Measurements from ENCODE around the gene GABPB1.

Gene GABPB1

DNA sequence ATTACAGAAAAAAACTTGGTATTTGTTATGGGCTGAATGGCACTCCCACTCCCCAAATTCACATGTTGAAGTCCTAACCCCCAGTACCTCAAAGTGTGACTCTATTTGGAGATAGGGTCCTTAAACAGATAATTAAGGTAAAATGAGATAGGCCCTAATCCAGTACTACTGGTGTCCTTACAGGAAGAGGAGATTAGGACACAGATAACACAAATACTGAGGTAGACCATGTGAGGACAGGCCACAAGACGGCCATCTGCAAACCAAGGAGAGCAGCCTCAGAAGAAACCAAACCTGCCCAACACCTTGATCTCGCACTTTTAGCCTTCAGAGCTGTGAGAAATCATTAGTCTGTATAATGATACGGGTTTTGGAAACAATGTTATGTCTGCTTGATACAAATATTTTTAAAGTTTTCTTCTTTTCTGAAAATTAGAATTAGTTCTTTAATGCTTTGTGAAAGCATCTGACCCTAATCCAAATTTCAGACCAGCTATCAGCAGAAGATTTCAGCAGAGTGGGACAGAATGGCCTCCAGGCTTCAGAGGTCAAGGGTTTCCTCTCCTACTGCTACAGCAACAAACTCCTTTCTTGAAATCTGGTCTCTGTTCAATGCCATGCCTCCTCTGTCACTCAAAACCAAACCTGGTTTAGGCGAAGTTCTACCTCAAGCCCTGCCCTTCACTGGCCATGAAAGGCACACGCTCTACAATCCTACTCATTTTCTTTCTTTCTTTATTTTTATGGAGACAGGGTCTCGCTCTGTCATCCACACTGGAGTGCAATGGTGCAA lies 67.5 kb downstream of the GABPB1 start:
- no peak for TF ChIP-seq Cebpa-rat (IDR thresholded peaks at IDR 0.05)
- Histone ChIP-seq H4K20me1 (no peaks in the 10 kb centered on the region), H3K9ac (no peak overlapping the region), H3K36me3 (peaks cover 78% of the 10 kb centered on the region), H3K27ac (no peak overlapping the region), H3K9me3 (no peaks in the 10 kb centered on the region), H3K4me1 (no peaks in the 10 kb centered on the region), H3K27me3 (no peaks in the 10 kb centered on the region), H3K4me2 (no peak overlapping the region), H3K4me3 (no peak overlapping the region)

DNA sequence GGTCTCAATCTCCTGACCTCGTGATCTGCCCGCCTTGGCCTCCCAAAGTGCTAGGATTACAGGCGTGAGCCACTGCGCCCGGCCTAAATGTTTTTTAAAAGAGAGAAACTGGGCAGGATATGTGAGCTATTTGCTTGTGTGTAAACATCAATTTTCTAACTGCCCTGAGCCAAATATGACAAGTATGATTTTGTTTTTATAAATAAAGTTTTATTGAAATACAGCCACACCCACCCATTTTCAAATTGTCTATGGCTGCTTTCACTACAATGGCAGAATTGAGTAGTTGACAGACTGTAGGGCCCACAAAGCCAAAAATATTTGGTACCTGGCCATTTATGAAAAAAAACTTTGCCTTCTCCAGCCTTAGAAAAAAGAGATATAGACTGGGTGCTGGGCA lies 73.6 kb downstream of the GABPB1 start:
- H3K4me2 ChIP-seq: no peak overlapping the region
- TF ChIP-seq Cebpa-rat (IDR thresholded peaks at IDR 0.05): no peak
- no peaks in the 10 kb centered on the region for H4K20me1 ChIP-seq
- H3K4me3 ChIP-seq: no peak overlapping the region
- no peaks in the 10 kb centered on the region for H3K4me1 ChIP-seq
- no peaks in the 10 kb centered on the region for H3K27me3 ChIP-seq
- peaks cover 50% of the 10 kb centered on the region for H3K36me3 ChIP-seq
- no peaks in the 10 kb centered on the region for H3K9me3 ChIP-seq
- H3K9ac ChIP-seq: no peak overlapping the region
- H3K27ac ChIP-seq: no peak overlapping the region

DNA sequence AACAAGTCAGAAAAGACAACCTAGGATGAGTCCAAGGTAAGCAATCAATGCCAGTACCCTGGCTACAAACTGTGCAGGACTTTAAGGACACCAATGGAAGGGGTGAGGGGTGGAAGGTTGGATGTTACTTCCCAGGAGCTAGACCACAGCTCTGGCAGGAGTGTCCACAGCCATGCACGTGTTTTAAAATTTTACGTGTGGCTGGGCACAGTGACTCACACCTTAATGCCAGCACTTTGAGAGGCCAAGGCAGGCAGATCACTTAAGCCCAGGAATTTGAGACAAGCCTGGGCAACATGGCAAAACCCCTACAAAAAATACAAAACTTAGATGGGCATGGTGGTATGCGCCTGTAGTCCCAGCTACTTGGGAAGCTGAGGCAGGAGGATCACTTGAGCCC lies 74.7 kb downstream of the GABPB1 start:
- H3K27ac ChIP-seq: no peak overlapping the region
- peaks cover 42% of the 10 kb centered on the region for H3K36me3 ChIP-seq
- no peak overlapping the region for H3K9ac ChIP-seq
- no peak overlapping the region for H3K4me2 ChIP-seq
- H3K4me1 ChIP-seq: no peaks in the 10 kb centered on the region
- H3K4me3 ChIP-seq: no peak overlapping the region
- H4K20me1 ChIP-seq: no peaks in the 10 kb centered on the region
- H3K27me3 ChIP-seq: no peaks in the 10 kb centered on the region
- H3K9me3 ChIP-seq: no peaks in the 10 kb centered on the region
- TF ChIP-seq Cebpa-rat (IDR thresholded peaks at IDR 0.05): no peak

DNA sequence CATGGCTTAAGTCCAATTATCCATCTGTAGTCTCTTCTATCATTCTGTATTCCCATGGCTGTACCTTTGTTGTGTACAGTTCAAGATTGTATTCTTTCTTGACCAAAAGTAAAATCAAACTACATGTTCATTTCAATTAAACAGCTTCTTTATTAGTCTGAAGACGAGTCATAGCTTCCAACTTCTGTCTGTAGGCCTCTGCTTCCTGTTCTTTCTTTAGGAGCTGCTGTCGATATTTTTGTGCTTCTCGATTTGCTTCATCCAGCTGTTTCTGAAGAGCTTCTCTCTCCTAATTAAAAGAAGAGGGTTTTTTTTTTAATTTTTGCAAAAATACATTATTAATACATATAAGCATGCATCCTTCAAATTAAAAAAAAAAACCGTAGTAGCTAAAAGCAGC lies 76.5 kb downstream of the GABPB1 start:
- Histone ChIP-seq H3K9me3 (no peaks in the 10 kb centered on the region), H3K27me3 (no peaks in the 10 kb centered on the region), H3K36me3 (peaks cover 31% of the 10 kb centered on the region), H3K9ac (no peak overlapping the region), H3K4me3 (no peak overlapping the region), H3K4me1 (no peaks in the 10 kb centered on the region), H4K20me1 (no peaks in the 10 kb centered on the region), H3K4me2 (no peak overlapping the region), H3K27ac (no peak overlapping the region)
- no peak for TF ChIP-seq Cebpa-rat (IDR thresholded peaks at IDR 0.05)

DNA sequence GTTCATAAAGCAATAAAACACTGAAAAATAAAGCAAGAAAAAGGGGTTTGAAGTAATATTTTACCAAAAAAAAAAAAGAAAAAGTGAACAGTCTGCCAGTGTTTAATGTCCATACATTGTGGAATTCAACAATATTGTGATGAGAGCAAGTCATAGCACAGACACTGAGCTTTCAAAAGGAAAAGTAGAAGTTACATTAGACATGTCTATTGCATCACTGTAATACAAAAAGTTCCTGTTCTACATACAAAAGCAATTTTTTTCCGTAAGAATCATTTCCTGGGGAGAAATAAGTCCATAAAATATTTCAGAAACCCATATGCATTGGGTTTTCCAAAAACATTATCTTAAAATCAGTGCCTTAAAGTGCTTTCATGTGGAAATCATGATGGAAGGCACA lies 77.6 kb downstream of the GABPB1 start:
- Histone ChIP-seq H3K9ac (no peak overlapping the region), H3K9me3 (no peaks in the 10 kb centered on the region), H3K4me3 (no peak overlapping the region), H3K27ac (no peak overlapping the region), H3K4me2 (no peak overlapping the region), H3K4me1 (no peaks in the 10 kb centered on the region), H3K36me3 (peaks cover 25% of the 10 kb centered on the region), H4K20me1 (no peaks in the 10 kb centered on the region), H3K27me3 (no peaks in the 10 kb centered on the region)
- no peak for TF ChIP-seq Cebpa-rat (IDR thresholded peaks at IDR 0.05)

DNA sequence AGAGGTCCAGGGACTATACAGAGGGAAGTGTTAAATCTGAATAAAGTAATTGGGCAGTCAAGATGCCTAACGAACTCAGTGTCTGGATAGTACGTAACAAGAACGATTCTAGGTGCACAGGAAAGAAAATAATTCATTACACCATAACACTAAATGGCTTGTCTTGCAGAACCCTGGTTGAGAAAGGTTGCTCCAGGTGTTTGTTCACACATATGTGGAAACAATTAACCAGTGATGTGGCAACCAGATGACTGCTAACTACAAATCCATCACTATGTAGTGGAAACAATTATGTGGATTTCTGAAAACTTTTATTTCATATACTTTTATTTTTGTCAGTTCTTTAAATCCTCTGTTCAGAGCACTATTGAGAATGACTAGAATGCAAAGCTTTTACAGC lies 79.1 kb downstream of the GABPB1 start:
- no peak overlapping the region for H3K9ac ChIP-seq
- H3K27me3 ChIP-seq: no peaks in the 10 kb centered on the region
- no peak overlapping the region for H3K4me3 ChIP-seq
- no peak overlapping the region for H3K27ac ChIP-seq
- TF ChIP-seq Cebpa-rat (IDR thresholded peaks at IDR 0.05): no peak
- no peak overlapping the region for H3K4me2 ChIP-seq
- H3K36me3 ChIP-seq: peaks cover 16% of the 10 kb centered on the region
- no peaks in the 10 kb centered on the region for H3K9me3 ChIP-seq
- no peaks in the 10 kb centered on the region for H4K20me1 ChIP-seq
- H3K4me1 ChIP-seq: no peaks in the 10 kb centered on the region

DNA sequence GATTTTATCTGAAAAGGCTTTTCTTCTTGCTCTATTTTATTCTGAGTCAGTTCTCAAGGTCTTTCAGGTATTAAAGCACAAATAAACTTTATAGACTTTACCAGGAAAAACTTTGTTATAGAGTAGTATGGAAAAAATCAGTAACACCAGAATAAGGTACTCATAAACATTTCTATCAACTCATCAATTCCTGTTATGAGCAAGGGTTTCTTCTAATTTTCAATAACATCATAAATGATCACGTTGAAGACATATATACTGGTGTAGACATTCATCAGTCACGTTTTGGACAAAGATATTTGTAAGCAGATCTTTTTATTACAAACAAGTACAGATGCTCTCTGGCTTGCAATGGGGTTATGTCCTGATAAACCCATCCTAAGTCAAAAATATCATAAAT lies 79.9 kb downstream of the GABPB1 start:
- H3K9ac ChIP-seq: no peak overlapping the region
- no peaks in the 10 kb centered on the region for H4K20me1 ChIP-seq
- H3K36me3 ChIP-seq: peaks cover 11% of the 10 kb centered on the region
- TF ChIP-seq Cebpa-rat (IDR thresholded peaks at IDR 0.05): no peak
- no peaks in the 10 kb centered on the region for H3K9me3 ChIP-seq
- H3K4me1 ChIP-seq: no peaks in the 10 kb centered on the region
- H3K27me3 ChIP-seq: no peaks in the 10 kb centered on the region
- no peak overlapping the region for H3K27ac ChIP-seq
- H3K4me3 ChIP-seq: no peak overlapping the region
- no peak overlapping the region for H3K4me2 ChIP-seq

DNA sequence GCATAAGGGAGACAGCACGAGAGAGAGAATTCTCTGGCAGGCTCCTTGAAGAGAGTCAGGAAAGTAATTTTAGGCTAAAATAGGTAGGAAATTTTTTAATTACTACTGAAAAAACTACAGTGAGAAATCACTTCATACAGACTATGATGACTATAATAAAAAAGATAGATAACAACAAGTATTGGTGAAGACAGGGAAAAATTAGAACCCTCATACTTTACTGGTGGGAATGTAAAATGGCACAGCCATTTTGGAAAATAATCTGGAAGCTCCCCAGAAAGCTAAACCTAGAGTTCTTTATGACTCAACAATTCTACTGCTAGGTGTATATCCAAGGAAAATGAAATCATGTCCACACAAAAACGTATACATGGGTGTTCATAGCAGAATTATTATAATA lies 87.4 kb downstream of the GABPB1 start:
- Histone ChIP-seq H3K9ac (no peak overlapping the region), H3K9me3 (peaks cover 5% of the 10 kb centered on the region), H3K27ac (no peak overlapping the region), H3K4me1 (peaks cover 6% of the 10 kb centered on the region), H3K36me3 (no peaks in the 10 kb centered on the region), H3K4me2 (no peak overlapping the region), H4K20me1 (no peaks in the 10 kb centered on the region), H3K4me3 (no peak overlapping the region), H3K27me3 (no peaks in the 10 kb centered on the region)
- no peak for TF ChIP-seq Cebpa-rat (IDR thresholded peaks at IDR 0.05)

DNA sequence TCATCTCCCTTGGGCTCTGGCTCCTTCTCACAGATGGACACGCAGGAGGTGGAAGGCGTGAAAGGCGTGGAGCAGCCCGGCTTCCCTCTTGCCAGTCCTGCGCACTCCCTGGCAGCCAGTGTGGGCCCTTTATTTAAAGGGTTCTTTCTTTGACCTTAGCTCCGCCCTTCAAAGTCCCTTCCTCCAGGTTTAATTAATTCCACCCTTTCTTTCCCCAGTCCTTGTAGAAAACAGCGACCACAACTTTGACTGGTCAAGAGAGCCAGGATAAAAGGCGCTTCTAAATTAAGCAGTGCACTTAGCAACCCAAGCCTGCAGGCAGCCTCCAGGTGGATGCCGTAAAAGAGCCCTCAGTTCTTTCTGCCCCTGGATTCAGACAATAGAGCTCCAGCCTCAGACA lies 89.4 kb downstream of the GABPB1 start, which contains the start of gene HDC:
HDC (minus strand) TSS at position 107 of the 400 bp plus-strand sequence; CDS start at position 4, 103 bp downstream.
- H3K36me3 ChIP-seq: no peaks in the 10 kb centered on the region
- no peaks in the 10 kb centered on the region for H4K20me1 ChIP-seq
- H3K9me3 ChIP-seq: peaks cover 5% of the 10 kb centered on the region
- no peak for TF ChIP-seq Cebpa-rat (IDR thresholded peaks at IDR 0.05)
- H3K4me2 ChIP-seq: no peak within 1 kb of the TSS
- no peak within 1 kb of the TSS for H3K4me3 ChIP-seq
- H3K4me1 ChIP-seq: peaks cover 13% of the 10 kb centered on the region
- no peak within 1 kb of the TSS for H3K27ac ChIP-seq
- H3K27me3 ChIP-seq: no peaks in the 10 kb centered on the region
- H3K9ac ChIP-seq: no peak within 1 kb of the TSS

DNA sequence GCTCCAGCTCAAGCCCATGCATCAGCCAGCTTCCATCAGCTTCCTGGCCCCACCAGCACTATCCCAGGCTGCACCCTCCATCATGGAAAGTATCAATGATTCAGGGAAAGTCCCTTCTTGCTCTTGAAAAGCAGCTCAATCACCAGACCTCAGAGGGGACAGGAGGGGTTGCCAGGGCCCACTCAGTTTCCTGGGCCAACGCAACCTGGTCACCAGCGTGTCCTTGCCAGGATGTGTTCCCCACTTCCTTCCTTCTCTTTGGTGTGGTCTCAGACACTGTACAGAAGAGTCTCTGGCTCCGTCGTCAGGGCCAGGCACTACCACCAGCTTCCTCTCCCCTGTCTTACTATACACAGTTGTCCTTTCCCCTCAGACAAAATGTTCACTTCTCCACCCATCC lies 92.5 kb downstream of the GABPB1 start:
- H3K4me2 ChIP-seq: peak overlapping the region; percentile 59
- H3K36me3 ChIP-seq: no peaks in the 10 kb centered on the region
- H4K20me1 ChIP-seq: no peaks in the 10 kb centered on the region
- no peak for TF ChIP-seq Cebpa-rat (IDR thresholded peaks at IDR 0.05)
- H3K9ac ChIP-seq: no peak overlapping the region
- H3K27ac ChIP-seq: no peak overlapping the region
- H3K9me3 ChIP-seq: peaks cover 5% of the 10 kb centered on the region
- H3K4me1 ChIP-seq: peaks cover 13% of the 10 kb centered on the region
- H3K27me3 ChIP-seq: no peaks in the 10 kb centered on the region
- no peak overlapping the region for H3K4me3 ChIP-seq

Data from BLaER1 (cell line).